Measurements from ENCODE around the gene TGFBR3L. TPM values are rescaled to one million over a fixed set of nuclear protein-coding genes. Genes with fewer than 3 reads are reported as not detected.

TGFBR3L gene
- total and polyA plus RNA-seq, 10 of the 15 experiments (the other 5 are each of a cell fraction or from before 2014, with no cell fraction given) = 0.20 to 0.23 TPM; not detected in 8

DNA sequence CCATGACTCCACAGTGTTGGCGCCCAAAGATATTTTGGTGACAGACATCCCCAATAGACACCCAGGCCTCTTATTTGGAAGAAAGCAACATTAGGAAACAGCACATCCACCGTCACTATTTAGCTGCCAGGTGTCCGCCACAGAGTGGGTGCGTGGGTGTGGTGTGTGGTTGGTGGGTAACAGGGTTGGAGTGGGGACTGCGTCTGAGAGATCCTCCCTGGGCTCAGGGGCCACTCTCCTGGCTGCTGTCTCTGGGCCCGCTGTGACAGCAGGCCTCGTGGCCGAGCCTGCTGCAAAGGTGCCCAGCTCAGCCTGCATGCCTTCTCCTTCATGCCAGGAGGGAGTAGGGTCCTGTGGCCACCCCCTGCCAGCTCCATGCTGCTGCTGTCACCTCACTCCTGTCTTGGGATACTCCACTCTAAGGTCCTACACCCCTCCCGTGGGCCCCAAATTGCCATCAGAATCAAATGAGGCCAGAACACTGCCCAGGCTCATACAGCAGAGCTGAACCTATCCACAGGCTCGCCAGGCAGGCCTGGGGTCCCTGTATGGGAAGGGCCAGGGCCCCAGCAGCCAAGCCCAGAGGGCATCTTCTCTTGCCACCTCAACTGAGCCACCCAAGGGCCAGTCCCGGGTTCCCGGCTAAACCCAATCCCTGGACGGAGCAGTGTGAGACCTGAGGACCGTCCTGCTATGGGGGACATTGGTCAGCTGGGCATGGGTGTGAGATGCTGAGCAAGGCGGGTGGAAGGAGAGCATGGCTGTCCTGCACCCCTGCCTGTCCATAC is 53.6 kb downstream of the TGFBR3L start (continued):
- TF ChIP-seq IRF3 (IDR thresholded peaks at IDR 0.05) = no peak
- no peak for TF ChIP-seq SP1 (IDR thresholded peaks at IDR 0.05; ENCODE audit: low read depth, low read length)
- no peak for TF ChIP-seq TCF7 (IDR thresholded peaks at IDR 0.05; ENCODE audit: borderline replicate concordance)

Other genes with a start within 250 kb of the TGFBR3L start
Only the 7 nearest of the 17 such genes appear.
- 8.2 and 8.8 TPM in 2 replicates for gene EVI5L, start 84.6 kb upstream of the TGFBR3L start, total RNA-seq (2014; rRNA removed)
- gene EVI5L, start 84.6 kb upstream of the TGFBR3L start, total RNA-seq (2014; rRNA removed; fragmentation: Illumina TruSeq; extraction: Trizol) = 5.7 and 6.4 TPM in 2 replicates
- gene EVI5L, start 84.6 kb upstream of the TGFBR3L start, total RNA-seq (2021) = 11.6 and 13.8 TPM in 2 replicates
- gene EVI5L, start 84.6 kb upstream of the TGFBR3L start, polyA plus RNA-seq (2011; rRNA removed) = 1.9 and 4.3 TPM in 2 replicates
- gene EVI5L, start 84.6 kb upstream of the TGFBR3L start, polyA plus RNA-seq (2014; fragmentation: Illumina TruSeq; extraction: Trizol) = 3.4 and 5.5 TPM in 2 replicates
- under 1 TPM; 0.23 to 0.33 TPM for gene EVI5L, start 84.6 kb upstream of the TGFBR3L start, polyA plus RNA-seq (2014; fragmentation: Nextera tagmentation; extraction: Ambion mirVana)
- gene EVI5L, start 84.6 kb upstream of the TGFBR3L start, polyA plus RNA-seq (2014; rRNA removed) = 10.4 and 10.8 TPM in 2 replicates
- 1 to 10 TPM; 2.0 to 4.6 TPM for gene EVI5L, start 84.6 kb upstream of the TGFBR3L start, polyA plus RNA-seq (2016; fragmentation: Nextera tagmentation; extraction: Ambion mirVana)
- gene PRR36, start 40.4 kb upstream of the TGFBR3L start, total RNA-seq (2014; rRNA removed) = not detected in 2 replicates
- gene PRR36, start 40.4 kb upstream of the TGFBR3L start, total RNA-seq (2014; rRNA removed; fragmentation: Illumina TruSeq; extraction: Trizol) = not detected in 2 replicates
- 0.11 TPM in 1 of 2 replicates, not detected in the other for gene PRR36, start 40.4 kb upstream of the TGFBR3L start, total RNA-seq (2021)
- not detected in 2 replicates for gene PRR36, start 40.4 kb upstream of the TGFBR3L start, polyA plus RNA-seq (2011; rRNA removed)
- not detected in 2 replicates for gene PRR36, start 40.4 kb upstream of the TGFBR3L start, polyA plus RNA-seq (2014; fragmentation: Illumina TruSeq; extraction: Trizol)
- gene PRR36, start 40.4 kb upstream of the TGFBR3L start, polyA plus RNA-seq (2014; fragmentation: Nextera tagmentation; extraction: Ambion mirVana) = not detected
- gene PRR36, start 40.4 kb upstream of the TGFBR3L start, polyA plus RNA-seq (2014; rRNA removed) = 0.04 TPM in 1 of 2 replicates, not detected in the other
- gene PRR36, start 40.4 kb upstream of the TGFBR3L start, polyA plus RNA-seq (2016; fragmentation: Nextera tagmentation; extraction: Ambion mirVana) = not detected
- gene LRRC8E, start 26.3 kb upstream of the TGFBR3L start, total RNA-seq (2014; rRNA removed) = not detected in 2 replicates
- gene LRRC8E, start 26.3 kb upstream of the TGFBR3L start, total RNA-seq (2014; rRNA removed; fragmentation: Illumina TruSeq; extraction: Trizol) = not detected in 2 replicates
- 0.16 TPM in 1 of 2 replicates, not detected in the other for gene LRRC8E, start 26.3 kb upstream of the TGFBR3L start, total RNA-seq (2021)
- gene LRRC8E, start 26.3 kb upstream of the TGFBR3L start, polyA plus RNA-seq (2011; rRNA removed) = 0.04 TPM in 1 of 2 replicates, not detected in the other
- gene LRRC8E, start 26.3 kb upstream of the TGFBR3L start, polyA plus RNA-seq (2014; fragmentation: Illumina TruSeq; extraction: Trizol) = not detected in 2 replicates
- gene LRRC8E, start 26.3 kb upstream of the TGFBR3L start, polyA plus RNA-seq (2014; fragmentation: Nextera tagmentation; extraction: Ambion mirVana) = not detected
- gene LRRC8E, start 26.3 kb upstream of the TGFBR3L start, polyA plus RNA-seq (2014; rRNA removed) = 0.11 and 0.32 TPM in 2 replicates
- under 1 TPM in 1 of 2 experiments, not detected in 1; 0.25 TPM for gene LRRC8E, start 26.3 kb upstream of the TGFBR3L start, polyA plus RNA-seq (2016; fragmentation: Nextera tagmentation; extraction: Ambion mirVana)
- 9.7 and 13.4 TPM in 2 replicates for gene MAP2K7, start 11.0 kb upstream of the TGFBR3L start, total RNA-seq (2014; rRNA removed)
- gene MAP2K7, start 11.0 kb upstream of the TGFBR3L start, total RNA-seq (2014; rRNA removed; fragmentation: Illumina TruSeq; extraction: Trizol) = 4.8 and 5.5 TPM in 2 replicates
- gene MAP2K7, start 11.0 kb upstream of the TGFBR3L start, total RNA-seq (2021) = 30.6 and 32.2 TPM in 2 replicates
- gene MAP2K7, start 11.0 kb upstream of the TGFBR3L start, polyA plus RNA-seq (2011; rRNA removed) = 5.6 and 9.0 TPM in 2 replicates
- 4.2 and 8.0 TPM in 2 replicates for gene MAP2K7, start 11.0 kb upstream of the TGFBR3L start, polyA plus RNA-seq (2014; fragmentation: Illumina TruSeq; extraction: Trizol)
- gene MAP2K7, start 11.0 kb upstream of the TGFBR3L start, polyA plus RNA-seq (2014; fragmentation: Nextera tagmentation; extraction: Ambion mirVana) = under 1 TPM; 0.34 to 0.95 TPM
- 25.9 and 31.2 TPM in 2 replicates for gene MAP2K7, start 11.0 kb upstream of the TGFBR3L start, polyA plus RNA-seq (2014; rRNA removed)
- 1 to 10 TPM; 3.5 to 4.5 TPM for gene MAP2K7, start 11.0 kb upstream of the TGFBR3L start, polyA plus RNA-seq (2016; fragmentation: Nextera tagmentation; extraction: Ambion mirVana)
- gene SNAPC2, start 5.5 kb downstream of the TGFBR3L start, total RNA-seq (2014; rRNA removed) = 16.0 and 16.8 TPM in 2 replicates
- 5.1 and 7.0 TPM in 2 replicates for gene SNAPC2, start 5.5 kb downstream of the TGFBR3L start, total RNA-seq (2014; rRNA removed; fragmentation: Illumina TruSeq; extraction: Trizol)
- 17.6 and 20.8 TPM in 2 replicates for gene SNAPC2, start 5.5 kb downstream of the TGFBR3L start, total RNA-seq (2021)
- gene SNAPC2, start 5.5 kb downstream of the TGFBR3L start, polyA plus RNA-seq (2011; rRNA removed) = 3.6 and 9.2 TPM in 2 replicates
- 0.86 and 5.4 TPM in 2 replicates for gene SNAPC2, start 5.5 kb downstream of the TGFBR3L start, polyA plus RNA-seq (2014; fragmentation: Illumina TruSeq; extraction: Trizol)
- gene SNAPC2, start 5.5 kb downstream of the TGFBR3L start, polyA plus RNA-seq (2014; fragmentation: Nextera tagmentation; extraction: Ambion mirVana) = 1 to 10 TPM in 1 of 2 experiments, under 1 TPM in 1; 0.19 to 1.0 TPM
- gene SNAPC2, start 5.5 kb downstream of the TGFBR3L start, polyA plus RNA-seq (2014; rRNA removed) = 17.7 and 18.3 TPM in 2 replicates
- 10 to 100 TPM; 15.9 to 19.7 TPM for gene SNAPC2, start 5.5 kb downstream of the TGFBR3L start, polyA plus RNA-seq (2016; fragmentation: Nextera tagmentation; extraction: Ambion mirVana)
- 0.11 and 0.23 TPM in 2 replicates for gene CTXN1, start 11.3 kb downstream of the TGFBR3L start, total RNA-seq (2014; rRNA removed)
- gene CTXN1, start 11.3 kb downstream of the TGFBR3L start, total RNA-seq (2014; rRNA removed; fragmentation: Illumina TruSeq; extraction: Trizol) = not detected in 2 replicates
- 1.0 and 1.1 TPM in 2 replicates for gene CTXN1, start 11.3 kb downstream of the TGFBR3L start, total RNA-seq (2021)
- gene CTXN1, start 11.3 kb downstream of the TGFBR3L start, polyA plus RNA-seq (2011; rRNA removed) = not detected in 2 replicates
- gene CTXN1, start 11.3 kb downstream of the TGFBR3L start, polyA plus RNA-seq (2014; fragmentation: Illumina TruSeq; extraction: Trizol) = 0.04 TPM in 1 of 2 replicates, not detected in the other
- gene CTXN1, start 11.3 kb downstream of the TGFBR3L start, polyA plus RNA-seq (2014; fragmentation: Nextera tagmentation; extraction: Ambion mirVana) = not detected
- 0.33 and 0.84 TPM in 2 replicates for gene CTXN1, start 11.3 kb downstream of the TGFBR3L start, polyA plus RNA-seq (2014; rRNA removed)
- gene CTXN1, start 11.3 kb downstream of the TGFBR3L start, polyA plus RNA-seq (2016; fragmentation: Nextera tagmentation; extraction: Ambion mirVana) = under 1 TPM; 0.43 to 0.57 TPM
- gene TIMM44, start 28.8 kb downstream of the TGFBR3L start, total RNA-seq (2014; rRNA removed) = 52.6 and 65.7 TPM in 2 replicates
- gene TIMM44, start 28.8 kb downstream of the TGFBR3L start, total RNA-seq (2014; rRNA removed; fragmentation: Illumina TruSeq; extraction: Trizol) = 43.5 and 59.1 TPM in 2 replicates
- 81.9 and 90.7 TPM in 2 replicates for gene TIMM44, start 28.8 kb downstream of the TGFBR3L start, total RNA-seq (2021)
- gene TIMM44, start 28.8 kb downstream of the TGFBR3L start, polyA plus RNA-seq (2011; rRNA removed) = 36.8 and 37.3 TPM in 2 replicates
- gene TIMM44, start 28.8 kb downstream of the TGFBR3L start, polyA plus RNA-seq (2014; fragmentation: Illumina TruSeq; extraction: Trizol) = 27.0 and 42.9 TPM in 2 replicates
- 1 to 10 TPM; 6.6 to 10.0 TPM for gene TIMM44, start 28.8 kb downstream of the TGFBR3L start, polyA plus RNA-seq (2014; fragmentation: Nextera tagmentation; extraction: Ambion mirVana)
- 76.3 and 94.1 TPM in 2 replicates for gene TIMM44, start 28.8 kb downstream of the TGFBR3L start, polyA plus RNA-seq (2014; rRNA removed)
- 10 to 100 TPM; 56.1 to 61.9 TPM for gene TIMM44, start 28.8 kb downstream of the TGFBR3L start, polyA plus RNA-seq (2016; fragmentation: Nextera tagmentation; extraction: Ambion mirVana)

Measured in GM12878 (cell line).